COLO829 (cell line): ENCODE measurements around the gene L3MBTL1.

Experiments used
- DNase-seq: peaks from one replicate; pipeline ENCODE4 v3.0.0; 2012; ENCODE audit warnings: low spot score

Gene L3MBTL1

DNA sequence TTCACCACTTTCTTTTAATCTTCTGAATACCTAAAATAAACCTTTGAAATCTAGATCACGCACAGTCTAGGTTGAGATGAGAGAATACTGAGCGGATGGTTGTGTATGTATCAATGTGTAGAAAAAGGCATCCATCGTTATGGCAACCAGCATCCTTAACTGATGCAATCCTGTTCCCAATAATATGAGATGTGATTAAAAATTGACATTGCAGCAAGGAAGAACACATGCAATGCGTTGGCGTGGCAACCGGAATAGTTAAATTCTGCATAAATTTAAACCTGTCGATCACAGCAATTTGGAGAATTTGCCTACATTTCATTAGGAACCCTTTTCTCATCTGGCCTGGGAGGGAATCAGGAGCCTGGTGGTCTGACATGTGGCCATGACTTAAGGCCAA lies 1.3 kb upstream of the L3MBTL1 start:
- DNase-seq = no peak

DNA sequence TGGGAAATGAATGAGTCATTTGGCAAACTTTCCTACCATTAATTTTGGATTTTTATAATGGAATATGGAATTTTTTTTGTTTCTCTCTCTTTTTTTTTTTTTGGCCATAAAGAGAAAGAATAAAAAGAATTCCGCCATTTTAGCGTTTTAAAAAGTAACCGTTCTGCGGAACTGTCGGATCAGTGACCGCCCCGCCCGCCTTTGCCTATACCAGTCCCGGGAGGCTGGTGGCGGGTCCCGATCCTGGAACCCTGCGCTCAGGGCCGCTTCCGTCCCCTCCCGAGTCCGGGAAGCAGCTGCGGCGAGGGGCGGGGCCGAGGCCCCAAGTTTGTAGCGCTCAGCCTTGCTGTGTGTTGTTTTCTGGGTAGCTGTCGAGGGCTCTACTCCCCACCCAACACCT lies 609 bp downstream of the L3MBTL1 start:
- no peak for DNase-seq

GRCh38 chr20:43508604-43509040 lies 1.1 kb downstream of the L3MBTL1 start:
- DNase-seq = no peak

- no peak for DNase-seq
Observed at GRCh38 chr20:43511879-43512278, 4.4 kb downstream of the L3MBTL1 start.

DNA sequence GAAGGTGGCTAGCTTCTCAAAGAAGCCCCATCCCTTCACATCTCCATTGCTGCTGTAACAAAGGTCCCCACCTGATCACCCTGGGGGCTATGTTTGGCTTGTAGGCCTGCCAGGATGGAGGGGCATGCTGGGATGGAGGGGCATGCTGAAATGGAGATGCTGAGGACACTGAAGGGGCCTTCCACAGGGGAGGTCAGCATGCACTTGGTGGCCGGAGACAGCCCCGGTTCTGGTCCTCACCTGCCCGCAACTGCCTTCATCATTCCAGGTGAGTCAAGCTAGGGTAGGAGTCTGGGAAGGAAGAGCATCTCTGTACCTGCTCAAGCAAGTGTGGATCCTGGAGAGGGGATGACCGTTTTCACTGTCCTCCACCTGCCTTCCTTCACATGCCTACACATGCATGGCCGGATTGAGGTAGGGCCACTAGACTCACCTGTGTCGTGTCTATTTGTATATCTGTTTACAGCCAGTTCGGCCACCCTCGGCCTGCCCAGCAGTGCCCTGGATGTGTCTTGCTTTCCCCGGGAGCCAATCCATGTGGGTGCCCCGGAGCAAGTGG lies 6.0 kb downstream of the L3MBTL1 start:
- DNase-seq = no peak

DNA sequence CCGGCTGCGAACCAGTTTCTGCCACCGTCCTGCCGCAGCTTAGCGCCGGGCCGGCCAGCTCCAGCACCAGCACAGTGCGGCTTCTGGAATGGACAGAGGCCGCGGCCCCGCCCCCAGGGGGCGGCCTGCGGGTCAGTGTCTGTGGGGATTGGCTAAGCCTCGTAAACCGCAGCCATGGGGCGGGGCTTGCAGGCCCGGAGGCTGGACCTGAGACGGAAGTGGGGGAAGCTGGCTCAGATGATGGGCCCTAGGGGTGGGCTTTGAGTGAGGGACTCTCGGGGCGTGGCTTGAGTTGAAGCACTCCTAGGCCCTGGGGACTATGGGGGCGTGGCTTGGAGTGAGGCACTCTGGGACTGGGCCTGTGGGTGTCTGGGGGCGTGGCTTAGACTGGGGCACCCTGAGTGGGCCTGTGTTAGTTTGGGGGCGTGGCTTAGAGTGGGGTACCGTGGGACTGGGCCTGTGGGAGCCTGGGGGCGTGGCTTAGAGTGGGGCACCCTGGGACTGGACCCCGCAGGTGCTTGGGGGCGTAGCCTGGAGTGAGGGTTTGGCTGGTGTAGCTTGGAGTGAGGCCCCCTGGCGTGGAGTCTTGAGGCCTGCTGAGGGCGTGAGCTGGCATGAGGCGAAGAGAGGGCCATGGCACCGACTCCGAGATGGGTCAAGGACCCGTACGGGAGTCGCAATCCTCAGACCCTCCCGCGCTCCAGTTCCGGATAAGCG lies 6.6 kb downstream of the L3MBTL1 start:
- DNase-seq = peak; percentile 99

DNA sequence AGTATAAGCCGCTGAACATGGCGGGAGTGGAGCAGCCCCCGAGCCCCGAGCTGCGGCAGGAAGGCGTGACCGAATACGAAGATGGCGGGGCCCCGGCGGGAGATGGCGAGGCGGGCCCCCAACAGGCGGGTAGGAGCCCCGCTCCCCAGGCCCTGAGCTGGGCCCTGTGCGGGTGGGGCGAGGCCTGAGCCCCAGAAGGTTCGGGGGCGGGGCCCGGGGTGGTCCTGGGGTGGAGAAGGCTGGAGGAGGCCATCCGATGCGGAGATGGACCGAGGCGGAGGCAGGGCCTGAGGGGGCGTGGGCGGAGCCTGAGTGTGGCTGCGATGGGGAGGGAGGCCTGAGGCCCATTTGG lies 7.1 kb downstream of the L3MBTL1 start:
- DNase-seq = no peak

DNA sequence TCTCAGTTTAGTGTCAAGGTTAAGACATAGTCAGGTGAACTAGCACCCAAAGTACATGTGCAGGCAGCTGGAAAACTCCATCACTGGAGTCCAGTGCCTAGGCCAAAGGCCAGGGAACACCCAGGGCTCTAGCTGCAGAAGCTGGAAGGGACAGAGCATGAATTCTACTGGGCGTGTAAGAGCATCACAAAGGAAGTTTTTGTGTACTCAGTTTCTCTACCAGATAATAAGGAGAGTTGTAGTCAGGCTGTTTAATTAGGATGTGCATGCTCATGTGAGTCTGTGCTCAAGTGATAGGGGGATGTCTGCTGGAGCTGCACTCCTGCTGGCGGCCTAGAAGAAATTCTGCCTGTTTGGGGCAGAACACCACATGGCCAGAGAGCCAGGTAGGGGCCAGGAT lies 8.1 kb downstream of the L3MBTL1 start:
- no peak for DNase-seq

DNA sequence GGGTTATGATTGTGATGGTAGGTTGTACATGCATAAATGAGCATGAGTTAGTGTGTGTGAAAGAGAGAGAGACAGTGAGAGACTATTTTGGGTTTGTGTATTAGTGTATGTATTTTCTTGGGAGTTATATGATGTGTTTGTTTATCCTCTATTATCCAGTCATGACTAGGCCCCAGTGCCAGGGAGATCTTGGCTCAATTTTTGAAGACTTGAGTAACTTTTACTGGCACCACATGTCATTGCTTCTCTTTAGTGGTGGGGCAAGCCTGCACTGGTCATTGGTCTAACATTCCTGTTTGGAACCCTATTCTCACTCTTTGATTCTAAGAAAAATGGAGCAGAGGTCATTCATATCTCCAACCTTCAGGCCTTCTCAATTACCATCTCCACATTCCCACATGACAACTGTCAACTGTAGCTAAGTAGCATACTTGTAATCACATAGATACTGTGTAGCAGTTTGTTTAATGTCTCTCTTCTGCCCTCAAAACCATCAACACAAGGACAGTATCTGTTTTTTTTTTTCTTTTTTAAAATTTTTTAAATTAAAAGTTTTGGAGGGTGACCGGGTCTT lies 8.8 kb downstream of the L3MBTL1 start:
- no peak for DNase-seq

- DNase-seq = no peak
Observed at GRCh38 chr20:43520074-43520630, 12.7 kb downstream of the L3MBTL1 start.

- no peak for DNase-seq
Observed at GRCh38 chr20:43525021-43525420, 17.5 kb downstream of the L3MBTL1 start.

GRCh38 chr20:43528258-43528875 lies 20.9 kb downstream of the L3MBTL1 start:
- no peak for DNase-seq

DNA sequence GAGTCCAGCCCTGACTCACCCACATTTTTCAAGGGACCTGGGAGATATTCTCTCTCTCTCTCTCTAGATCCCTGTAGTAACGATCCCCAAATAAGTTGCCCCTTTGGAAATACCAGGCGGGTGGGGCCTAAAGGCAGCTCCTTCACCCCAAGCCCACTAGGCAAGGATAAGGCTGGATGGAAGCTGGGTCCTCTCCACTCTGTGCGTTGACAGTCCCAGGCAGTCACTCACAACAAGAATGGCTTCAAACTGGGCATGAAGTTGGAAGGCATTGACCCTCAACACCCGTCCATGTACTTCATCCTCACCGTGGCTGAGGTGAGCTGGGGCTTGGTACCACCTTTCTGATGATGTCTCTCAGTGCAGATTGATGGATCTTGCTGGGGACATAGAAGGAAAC lies 21.6 kb downstream of the L3MBTL1 start:
- DNase-seq = no peak

- no peak for DNase-seq
Observed at GRCh38 chr20:43529457-43530153, 22.1 kb downstream of the L3MBTL1 start.

DNA sequence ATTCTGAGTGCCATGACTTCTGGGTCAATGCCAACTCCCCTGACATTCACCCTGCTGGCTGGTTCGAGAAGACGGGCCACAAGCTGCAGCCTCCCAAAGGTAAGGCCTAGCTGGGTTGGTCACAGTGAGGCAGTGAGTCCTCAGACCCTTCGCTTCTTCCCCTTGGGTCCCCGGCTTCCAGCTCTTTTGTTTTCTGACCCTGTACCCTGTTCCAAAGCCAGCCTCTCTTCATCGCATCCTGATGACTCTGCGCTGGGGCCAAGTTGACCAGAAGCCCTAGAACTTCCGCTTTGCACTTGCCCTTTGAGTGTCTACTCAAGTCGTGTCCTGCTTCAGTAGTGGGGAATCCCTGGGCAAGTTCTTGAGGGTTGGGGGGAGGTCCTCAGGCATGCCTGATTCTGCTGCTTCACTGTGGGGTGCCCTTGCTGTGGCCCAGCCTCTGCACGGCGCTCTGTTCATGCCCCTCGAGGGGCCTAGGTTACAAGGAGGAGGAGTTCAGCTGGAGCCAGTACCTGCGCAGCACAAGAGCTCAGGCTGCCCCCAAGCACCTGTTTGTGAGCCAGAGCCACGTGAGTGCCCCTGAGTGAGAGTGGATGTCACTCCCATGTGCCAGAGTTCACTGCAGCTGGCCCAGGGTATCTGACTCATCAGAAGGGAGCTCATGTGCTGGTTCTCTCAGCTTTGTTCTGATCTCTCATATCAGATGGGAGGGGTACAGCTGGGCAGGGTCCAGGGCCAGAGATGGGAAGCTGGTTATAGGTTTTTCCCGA lies 23.0 kb downstream of the L3MBTL1 start:
- DNase-seq = no peak

DNA sequence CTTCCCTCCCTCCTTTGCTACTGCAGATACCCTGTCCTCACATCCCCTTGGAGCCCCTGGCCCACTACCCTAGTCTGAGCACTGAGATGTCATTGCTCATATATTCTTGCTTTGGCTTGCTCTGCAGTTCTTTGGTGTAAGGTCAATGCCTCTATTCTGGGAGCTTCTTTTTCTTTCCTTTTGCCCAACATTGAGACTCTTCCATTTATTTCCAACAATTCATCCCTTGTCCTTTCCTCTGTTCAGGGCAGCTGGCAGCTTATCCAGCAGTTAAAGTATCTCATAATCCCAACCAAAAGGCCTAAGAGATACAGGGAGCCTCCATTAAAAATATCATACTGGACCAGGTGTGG lies 23.6 kb downstream of the L3MBTL1 start:
- DNase-seq = no peak

- DNase-seq = no peak
Observed at GRCh38 chr20:43532416-43533055, 25.0 kb downstream of the L3MBTL1 start.

DNA sequence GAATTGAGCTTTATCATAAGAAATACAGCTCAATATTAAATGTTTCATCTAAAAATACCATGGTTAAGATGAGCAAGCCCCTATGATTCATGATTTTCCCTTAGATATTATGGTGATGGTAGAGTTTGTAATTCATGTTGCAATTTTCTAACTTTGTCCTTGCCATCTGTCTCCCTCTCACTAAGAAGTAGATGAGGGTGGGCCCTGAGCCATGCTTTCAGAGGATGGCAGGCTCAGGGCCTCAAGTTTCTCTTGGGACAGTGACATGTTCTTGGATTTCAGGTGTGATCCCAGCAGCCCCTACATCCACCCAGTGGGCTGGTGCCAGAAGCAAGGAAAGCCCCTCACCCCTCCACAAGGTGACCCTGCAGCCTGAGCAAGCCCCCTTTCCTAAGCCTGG lies 25.6 kb downstream of the L3MBTL1 start:
- no peak for DNase-seq

DNA sequence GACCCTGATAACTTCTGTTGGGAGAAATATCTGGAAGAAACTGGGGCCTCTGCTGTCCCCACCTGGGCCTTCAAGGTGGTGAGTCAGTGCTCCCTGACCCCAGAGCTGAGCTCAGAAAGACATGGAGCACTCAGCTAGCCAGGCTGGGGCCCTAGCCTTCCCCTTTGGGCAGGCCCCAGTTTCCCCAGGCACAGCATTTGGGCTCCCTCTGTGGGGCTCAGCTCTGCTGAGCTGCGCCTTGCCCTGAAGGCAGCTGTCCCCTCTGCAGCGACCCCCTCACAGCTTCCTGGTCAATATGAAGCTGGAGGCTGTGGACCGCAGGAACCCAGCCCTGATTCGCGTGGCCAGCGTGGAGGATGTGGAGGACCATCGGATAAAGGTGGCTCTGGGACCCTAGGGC lies 26.5 kb downstream of the L3MBTL1 start:
- no peak for DNase-seq

DNA sequence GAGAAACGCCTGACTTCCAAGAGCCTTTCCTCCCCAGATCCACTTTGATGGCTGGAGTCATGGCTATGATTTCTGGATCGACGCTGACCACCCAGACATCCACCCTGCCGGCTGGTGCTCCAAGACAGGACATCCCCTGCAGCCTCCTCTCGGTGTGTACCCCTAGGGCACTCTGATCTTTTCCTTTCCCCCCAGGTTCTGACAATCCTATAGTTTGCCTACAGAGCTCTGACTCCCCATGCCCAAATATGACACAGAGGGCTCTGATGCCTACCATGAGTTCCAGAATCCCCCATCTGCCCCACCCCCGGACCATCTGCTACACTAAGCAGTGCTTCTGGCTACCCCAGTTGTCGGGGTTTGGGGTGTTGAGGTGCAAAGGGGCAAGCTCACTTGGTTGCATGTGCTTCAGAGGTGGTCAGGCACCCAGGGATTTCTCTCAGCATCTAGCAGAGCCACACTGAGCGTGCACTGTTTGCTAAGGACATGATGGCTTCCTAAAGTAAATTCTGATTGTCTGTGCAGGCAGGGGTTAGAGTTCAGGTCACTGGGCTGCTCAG lies 27.4 kb downstream of the L3MBTL1 start:
- no peak for DNase-seq
